Activated CD4-positive, CD25-positive, alpha-beta regulatory T cell treated with anti-CD3 and anti-CD28 coated beads, Interleukin-2, amount 50 U/mL, for 72 hours (primary cell): ENCODE data around the gene SNRK.

Experiments
- DNase-seq: peaks from one replicate; pipeline ENCODE4 v3.0.0; 2021

The SNRK gene

GRCh38 chr3:43279082-43279481 is 7.3 kb upstream of the SNRK start:
- DNase-seq = no peak

GRCh38 chr3:43279532-43279931 is 6.8 kb upstream of the SNRK start:
- DNase-seq = no peak

GRCh38 chr3:43281020-43281419 is 5.3 kb upstream of the SNRK start:
- DNase-seq = no peak

GRCh38 chr3:43284171-43284570 is 2.2 kb upstream of the SNRK start:
- DNase-seq = no peak

GRCh38 chr3:43285644-43286043 is 696 bp upstream of the SNRK start:
- no peak for DNase-seq

GRCh38 chr3:43286841-43287499 is 630 bp downstream of the SNRK start:
- DNase-seq = no peak

GRCh38 chr3:43287500-43287873 is 1.1 kb downstream of the SNRK start:
- DNase-seq = no peak

- DNase-seq = no peak
These were observed 2.0 kb downstream of the SNRK start for GRCh38 chr3:43288366-43288765.

GRCh38 chr3:43288850-43289249 is 2.5 kb downstream of the SNRK start:
- no peak for DNase-seq

- no peak for DNase-seq
These were observed 3.1 kb downstream of the SNRK start for GRCh38 chr3:43289401-43289800.

- no peak for DNase-seq
These were observed 3.6 kb downstream of the SNRK start for GRCh38 chr3:43289841-43290470.

- DNase-seq = no peak
These were observed 4.6 kb downstream of the SNRK start for GRCh38 chr3:43290956-43291355.

GRCh38 chr3:43291546-43291945 is 5.2 kb downstream of the SNRK start:
- no peak for DNase-seq

- DNase-seq = no peak
These were observed 8.6 kb downstream of the SNRK start for GRCh38 chr3:43294975-43295374.

GRCh38 chr3:43296565-43296964 is 10.2 kb downstream of the SNRK start:
- peak; percentile 36 for DNase-seq

GRCh38 chr3:43298292-43298691 is 12.0 kb downstream of the SNRK start:
- no peak for DNase-seq

GRCh38 chr3:43298761-43299160 is 12.4 kb downstream of the SNRK start:
- no peak for DNase-seq

- no peak for DNase-seq
These were observed 16.0 kb downstream of the SNRK start for GRCh38 chr3:43302116-43302880.

GRCh38 chr3:43304126-43304525 is 17.8 kb downstream of the SNRK start:
- no peak for DNase-seq

GRCh38 chr3:43307226-43307625 is 20.9 kb downstream of the SNRK start:
- no peak for DNase-seq

- no peak for DNase-seq
These were observed 21.3 kb downstream of the SNRK start for GRCh38 chr3:43307649-43308048.

- no peak for DNase-seq
These were observed 23.3 kb downstream of the SNRK start for GRCh38 chr3:43309372-43310305.
